ENCODE measurements around the gene MCL1.
"Not testable (repeated sequence)": the region's sequence is repeated elsewhere in the genome, so short reads cannot be mapped to it uniquely, and the experiment has no call there.

The MCL1 gene

DNA sequence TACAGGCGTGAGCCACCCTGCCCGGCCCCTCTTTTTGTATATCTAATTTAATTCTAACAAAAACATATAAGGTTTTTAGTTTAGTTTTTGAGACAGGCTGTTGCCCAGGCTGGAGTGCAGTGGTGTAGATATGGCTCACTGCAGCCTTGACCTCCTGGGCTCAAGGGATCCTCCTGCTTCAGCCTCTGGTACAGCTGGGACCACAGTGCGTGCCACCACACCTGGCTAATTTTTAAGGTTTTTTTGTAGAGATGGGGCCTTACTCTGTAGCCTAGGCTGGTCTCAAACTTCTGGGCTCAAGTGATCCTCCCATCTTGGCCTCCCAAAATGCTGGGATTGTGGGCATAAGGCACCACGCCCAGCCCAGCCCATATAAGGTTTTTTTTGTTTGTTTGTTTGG lies 31.2 kb upstream of the MCL1 start:
- Mint-ChIP-seq H3K27ac (no peak overlapping the region), H3K4me1 (peaks cover 46% of the 10 kb centered on the region), H3K36me3 (peaks cover 3% of the 10 kb centered on the region), H3K4me3 (no peak overlapping the region), H3K9me3 (no peaks in the 10 kb centered on the region), H3K27me3 (no peaks in the 10 kb centered on the region)

- Mint-ChIP-seq H3K27me3 (no peaks in the 10 kb centered on the region), H3K9me3 (no peaks in the 10 kb centered on the region), H3K4me1 (peaks cover 45% of the 10 kb centered on the region), H3K4me3 (no peak overlapping the region), H3K27ac (peak overlapping the region; percentile 41), H3K36me3 (no peaks in the 10 kb centered on the region)
Measured at GRCh38 chr1:150609732-150610131, 30.3 kb upstream of the MCL1 start.

DNA sequence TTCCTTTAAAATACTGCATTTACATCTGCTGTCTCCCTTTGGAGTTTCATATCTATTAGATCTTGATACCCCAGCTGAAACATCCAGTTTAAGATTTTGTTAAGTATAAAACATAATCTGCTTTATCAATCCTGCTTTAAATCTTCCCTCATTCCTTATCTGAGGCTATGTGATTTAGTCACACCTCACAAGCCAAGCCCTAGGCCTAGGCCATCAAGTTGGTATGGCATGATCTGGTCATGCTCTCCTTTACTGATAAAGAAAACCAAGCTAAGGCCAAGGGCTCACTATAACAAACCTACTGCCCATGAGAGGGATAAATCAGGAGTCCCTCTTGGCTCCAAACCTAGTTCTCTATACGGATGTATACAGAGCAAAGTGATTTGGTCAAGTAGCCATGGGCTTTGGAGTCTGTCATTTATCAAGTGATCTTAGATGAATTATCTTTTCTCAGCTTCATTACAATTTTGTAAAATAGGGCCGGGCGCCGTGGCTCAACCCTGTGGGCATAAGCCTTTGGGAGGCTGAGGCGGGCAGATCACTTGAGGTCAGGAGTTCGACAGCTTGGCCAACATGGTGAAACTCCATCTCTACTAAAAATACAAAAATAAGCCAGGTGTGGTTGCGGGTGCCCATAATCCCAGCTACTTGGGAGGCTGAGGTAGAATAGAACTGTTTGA lies 27.2 kb upstream of the MCL1 start:
- no peak overlapping the region for H3K4me3 Mint-ChIP-seq
- H3K36me3 Mint-ChIP-seq = peaks cover 5% of the 10 kb centered on the region
- no peaks in the 10 kb centered on the region for H3K9me3 Mint-ChIP-seq
- H3K4me1 Mint-ChIP-seq = peaks cover 32% of the 10 kb centered on the region
- H3K27me3 Mint-ChIP-seq = no peaks in the 10 kb centered on the region
- peak overlapping the region; percentile 56 for H3K27ac Mint-ChIP-seq

GRCh38 chr1:150605451-150605731 lies 26.0 kb upstream of the MCL1 start:
- H3K36me3 Mint-ChIP-seq, H3K27ac Mint-ChIP-seq, H3K9me3 Mint-ChIP-seq, H3K27me3 Mint-ChIP-seq, H3K4me3 Mint-ChIP-seq: not testable (repeated sequence)
- H3K4me1 Mint-ChIP-seq = peaks cover 24% of the 10 kb centered on the region

- Mint-ChIP-seq H3K4me3 (peak overlapping the region; percentile 36), H3K27me3 (no peaks in the 10 kb centered on the region), H3K4me1 (peaks cover 24% of the 10 kb centered on the region), H3K36me3 (peaks cover 9% of the 10 kb centered on the region), H3K27ac (peak overlapping the region; percentile 96), H3K9me3 (no peaks in the 10 kb centered on the region)
Measured at GRCh38 chr1:150604226-150604588, 24.8 kb upstream of the MCL1 start.

DNA sequence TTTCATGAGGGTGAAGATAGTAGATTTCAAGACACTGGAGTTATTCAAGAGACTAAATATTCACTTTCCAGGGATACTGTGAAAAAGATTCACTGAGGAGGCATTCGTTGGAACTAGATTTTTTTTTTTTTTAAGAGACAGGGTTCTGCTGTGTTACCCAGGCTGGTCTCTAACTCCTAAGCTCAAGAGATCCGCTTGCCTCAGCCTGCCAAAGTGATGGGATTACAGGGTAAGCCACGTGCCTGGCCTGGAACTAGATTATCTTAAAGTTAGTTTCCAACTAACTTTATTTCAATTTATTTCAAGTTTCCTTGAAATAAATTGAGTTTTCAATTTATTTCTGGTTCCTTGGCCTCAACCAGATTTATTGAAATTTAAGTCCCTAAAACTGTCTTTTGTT lies 24.3 kb upstream of the MCL1 start:
- Mint-ChIP-seq H3K4me1 (peaks cover 24% of the 10 kb centered on the region), H3K27me3 (no peaks in the 10 kb centered on the region), H3K4me3 (no peak overlapping the region), H3K27ac (peak overlapping the region; percentile 94), H3K9me3 (no peaks in the 10 kb centered on the region), H3K36me3 (peaks cover 9% of the 10 kb centered on the region)

- not testable (repeated sequence) for H3K4me3 Mint-ChIP-seq, H3K27me3 Mint-ChIP-seq, H3K27ac Mint-ChIP-seq, H3K36me3 Mint-ChIP-seq, H3K9me3 Mint-ChIP-seq
- peaks cover 24% of the 10 kb centered on the region for H3K4me1 Mint-ChIP-seq
Measured at GRCh38 chr1:150602372-150602771, 23.0 kb upstream of the MCL1 start.

- Mint-ChIP-seq H3K4me1 (peaks cover 23% of the 10 kb centered on the region), H3K27ac (no peak overlapping the region), H3K9me3 (no peaks in the 10 kb centered on the region), H3K27me3 (no peaks in the 10 kb centered on the region), H3K36me3 (peaks cover 9% of the 10 kb centered on the region), H3K4me3 (no peak overlapping the region)
Measured at GRCh38 chr1:150601540-150601939, 22.1 kb upstream of the MCL1 start.

- H3K27ac Mint-ChIP-seq, H3K9me3 Mint-ChIP-seq, H3K27me3 Mint-ChIP-seq, H3K4me3 Mint-ChIP-seq, H3K36me3 Mint-ChIP-seq: not testable (repeated sequence)
- H3K4me1 Mint-ChIP-seq = peaks cover 14% of the 10 kb centered on the region
Measured at GRCh38 chr1:150598346-150598745, 18.9 kb upstream of the MCL1 start.

DNA sequence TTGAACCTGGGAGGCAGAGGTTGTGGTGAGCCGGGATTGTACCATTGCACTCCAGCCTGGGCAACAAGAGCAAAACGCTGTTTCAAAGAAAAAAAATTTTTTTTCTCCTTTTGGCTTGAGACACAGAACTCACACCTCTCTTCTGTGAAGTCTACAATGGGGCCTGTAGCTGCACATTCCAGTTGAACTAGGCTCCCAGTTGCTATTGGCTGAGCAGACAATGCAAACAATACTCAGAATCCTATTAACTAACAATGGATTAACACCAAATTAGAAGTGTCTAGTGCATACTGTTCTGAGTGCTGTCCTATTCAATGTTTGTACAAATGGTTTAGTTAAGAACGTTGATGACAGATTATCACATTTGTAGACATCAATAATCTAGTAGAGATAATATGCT lies 17.6 kb upstream of the MCL1 start:
- no peaks in the 10 kb centered on the region for H3K27me3 Mint-ChIP-seq
- H3K4me1 Mint-ChIP-seq = peaks cover 11% of the 10 kb centered on the region
- H3K9me3 Mint-ChIP-seq = no peaks in the 10 kb centered on the region
- peaks cover 4% of the 10 kb centered on the region for H3K36me3 Mint-ChIP-seq
- no peak overlapping the region for H3K4me3 Mint-ChIP-seq
- no peak overlapping the region for H3K27ac Mint-ChIP-seq

GRCh38 chr1:150596095-150596892 lies 16.9 kb upstream of the MCL1 start:
- Mint-ChIP-seq H3K9me3 (no peaks in the 10 kb centered on the region), H3K27ac (no peak overlapping the region), H3K4me1 (peaks cover 11% of the 10 kb centered on the region), H3K36me3 (peaks cover 4% of the 10 kb centered on the region), H3K27me3 (no peaks in the 10 kb centered on the region), H3K4me3 (no peak overlapping the region)

DNA sequence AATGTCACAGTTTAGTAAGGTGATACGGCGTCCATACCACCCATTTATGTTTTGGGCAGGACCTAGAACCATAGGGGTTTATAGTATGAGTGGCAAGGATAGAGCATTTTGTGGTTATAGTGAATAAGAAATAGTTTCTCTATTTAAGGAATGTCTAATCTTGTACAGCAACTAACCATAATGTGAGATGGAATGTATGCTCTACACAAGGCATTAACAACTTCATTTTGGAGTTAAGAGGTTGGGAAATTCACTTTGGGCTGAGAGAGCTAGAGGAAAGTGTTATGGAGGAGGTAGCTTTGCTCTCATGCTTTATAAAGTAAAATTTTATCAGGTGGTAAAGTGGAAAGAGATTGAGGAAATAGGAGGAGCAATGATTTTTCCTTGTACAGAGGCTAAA lies 3.0 kb upstream of the MCL1 start:
- H3K9me3 Mint-ChIP-seq = no peaks in the 10 kb centered on the region
- peaks cover 16% of the 10 kb centered on the region for H3K36me3 Mint-ChIP-seq
- H3K4me3 Mint-ChIP-seq = no peak overlapping the region
- no peak overlapping the region for H3K27ac Mint-ChIP-seq
- H3K4me1 Mint-ChIP-seq = peaks cover 15% of the 10 kb centered on the region
- H3K27me3 Mint-ChIP-seq = no peaks in the 10 kb centered on the region

DNA sequence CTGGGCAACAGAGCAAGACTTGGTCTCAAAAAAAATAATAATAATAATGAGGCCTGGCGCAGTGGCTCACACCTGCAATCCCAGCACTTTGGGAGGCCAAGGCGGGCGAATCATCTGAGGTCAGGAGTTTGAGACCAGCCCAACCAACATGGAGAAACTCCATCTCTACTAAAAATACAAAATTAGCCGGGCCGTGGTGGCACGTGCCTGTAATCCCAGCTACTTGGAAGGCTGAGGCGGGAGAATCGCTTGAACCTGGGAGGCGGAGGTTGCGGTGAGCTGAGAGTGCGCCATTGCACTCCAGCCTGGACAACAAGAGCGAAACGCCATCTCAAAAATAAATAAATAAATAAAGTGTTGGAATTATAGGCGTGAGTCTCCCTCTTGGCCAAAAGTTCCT lies 2.6 kb upstream of the MCL1 start:
- peaks cover 20% of the 10 kb centered on the region for H3K36me3 Mint-ChIP-seq
- H3K27me3 Mint-ChIP-seq, H3K27ac Mint-ChIP-seq, H3K4me3 Mint-ChIP-seq, H3K9me3 Mint-ChIP-seq: not testable (repeated sequence)
- H3K4me1 Mint-ChIP-seq = peaks cover 15% of the 10 kb centered on the region

DNA sequence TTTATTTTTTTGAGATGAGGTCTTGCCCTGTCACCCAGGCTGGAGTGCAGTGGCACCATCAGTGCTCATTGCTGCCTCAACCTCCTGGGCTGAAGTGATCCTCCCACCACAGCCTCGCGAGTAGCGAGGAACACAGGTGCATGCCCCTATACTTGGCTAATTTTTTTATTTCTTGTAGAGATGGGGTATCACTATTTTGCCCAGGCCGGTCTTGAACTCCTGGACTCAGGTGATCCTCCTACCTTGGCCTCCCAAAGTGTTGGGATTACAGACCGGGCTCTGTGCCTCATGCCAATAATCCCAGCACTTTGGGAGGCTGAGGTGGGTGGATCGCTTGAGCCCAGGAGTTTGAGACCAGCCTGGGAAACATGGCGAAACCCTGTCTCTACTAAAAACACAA lies 2.0 kb upstream of the MCL1 start:
- not testable (repeated sequence) for H3K27me3 Mint-ChIP-seq, H3K27ac Mint-ChIP-seq, H3K4me3 Mint-ChIP-seq, H3K9me3 Mint-ChIP-seq
- H3K4me1 Mint-ChIP-seq = peaks cover 15% of the 10 kb centered on the region
- peaks cover 24% of the 10 kb centered on the region for H3K36me3 Mint-ChIP-seq

DNA sequence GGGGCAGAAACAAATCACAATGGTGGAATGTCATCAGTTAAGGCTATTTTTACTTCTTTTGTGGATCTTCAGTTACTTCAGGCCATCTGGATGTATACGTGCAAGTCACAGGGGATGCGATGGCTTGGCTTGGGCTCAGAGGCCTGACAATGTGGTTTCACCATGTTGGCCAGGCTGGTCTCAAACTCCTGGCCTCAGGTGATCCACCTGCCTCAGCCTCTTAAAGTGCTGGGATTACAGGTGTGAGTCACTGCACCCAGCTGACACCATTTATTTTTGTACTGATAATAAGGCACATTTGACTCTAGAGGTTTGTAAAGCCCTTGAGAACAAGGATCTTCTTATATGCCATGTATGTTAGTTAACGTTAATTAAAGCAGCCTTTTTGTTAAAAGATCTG lies 1.6 kb upstream of the MCL1 start:
- peaks cover 28% of the 10 kb centered on the region for H3K36me3 Mint-ChIP-seq
- H3K27me3 Mint-ChIP-seq = not testable (repeated sequence)

GRCh38 chr1:150579945-150580642 lies 684 bp upstream of the MCL1 start:
- Mint-ChIP-seq H3K4me3 (peak overlapping the region; percentile 74), H3K27me3 (no peaks in the 10 kb centered on the region), H3K4me1 (peaks cover 23% of the 10 kb centered on the region), H3K9me3 (no peaks in the 10 kb centered on the region), H3K36me3 (peaks cover 35% of the 10 kb centered on the region), H3K27ac (peak overlapping the region; percentile 82)

More for the DNA sequence above, 1.6 kb upstream of the MCL1 start:
- Mint-ChIP-seq H3K4me1 (peaks cover 17% of the 10 kb centered on the region), H3K27ac (peak overlapping the region; percentile 82), H3K4me3 (peak overlapping the region; percentile 74)
- not testable (repeated sequence) for H3K9me3 Mint-ChIP-seq

All from activated naive CD4-positive, alpha-beta T cell treated with anti-CD3 and anti-CD28 coated beads, Interleukin-2, amount 50 U/mL, for 24 hours (primary cell).